Gastroesophageal sphincter (tissue), 4 donors: Measurements from ENCODE around the gene MOB3B. TPM values are rescaled to one million over a fixed set of nuclear protein-coding genes. Genes with fewer than 3 reads are reported as not detected.

ENCODE experiments used
- ATAC-seq: fragments of 150-250 bp; one replicate; pipeline ENCODE4 v1.9.1; 2016; ENCODE audit warnings: mild to moderate bottlenecking, moderate library complexity
- H3K27ac ChIP-seq, 4 donors: fragments of 200-600 bp; sonication (generic) in 3 of 4; 1 replicate in 3 of 4; 2 replicates in 1 of 4; pipeline ENCODE4 v1.5.1; 2016 to 2019
- H3K27me3 ChIP-seq: fragments of 200-600 bp; sonication (generic); one replicate; pipeline ENCODE4 v1.5.1; 2019
- H3K36me3 ChIP-seq, 2 donors: fragments of 200-600 bp; sonication (generic); one replicate each; pipeline ENCODE4 v1.5.1; 2019; ENCODE audit warnings: control low read depth in 1 of 2
- H3K4me1 ChIP-seq, 3 donors: fragments of 200-600 bp; sonication (generic); 1 replicate in 2 of 3; 2 replicates in 1 of 3; pipeline ENCODE4 v1.5.1; 2016 to 2019; ENCODE audit warnings: control low read depth in 2 of 3
- H3K4me3 ChIP-seq, 2 donors: fragments of 200-600 bp; sonication (generic); one replicate each; pipeline ENCODE4 v1.5.1; 2019; ENCODE audit warnings: mild to moderate bottlenecking in 1 of 2, moderate library complexity in 1 of 2
- H3K9me3 ChIP-seq, 3 donors: fragments of 200-600 bp; sonication (generic); one replicate each; pipeline ENCODE4 v1.5.1; 2017 to 2019; ENCODE audit warnings: control low read depth in 2 of 3
- EP300 ChIP-seq: sonication (generic); formaldehyde crosslinking; IDR thresholded peaks from one replicate; pipeline ENCODE4 v1.6.1; 2017; ENCODE audit warnings: antibody characterized with exemption, mild to moderate bottlenecking
- POLR2A ChIP-seq, 2 donors: fragments of 450-650 bp; IDR thresholded peaks; one replicate each; pipeline ENCODE4 v1.6.1; 2017; ENCODE audit warnings: antibody characterized with exemption in 2 of 2, mild to moderate bottlenecking in 2 of 2, moderate library complexity in 1 of 2
- POLR2AphosphoS5 ChIP-seq: sonication (generic); formaldehyde crosslinking; IDR thresholded peaks from one replicate; pipeline ENCODE4 v1.6.1; 2017; ENCODE audit warnings: antibody characterized with exemption
- WGBS, 2 donors: methylation state at CpG; one replicate each; pipeline ENCODE4 v1.1.5; 2018; ENCODE audit warnings: low coverage in 1 of 2; 5-methylcytosine and 5-hydroxymethylcytosine counted together
- total RNA-seq, 4 donors: library from RNA; depleted of rRNA; stranded (reverse); fragments of >200 nt; gene quantifications; one replicate each; pipeline ENCODE4 v1.1.0, GENCODE V29; 2016
- TF ChIP-seq, protein P1 (sequence below), 4 experiments: fragments of 200-600 bp in 2 of 4; fragments of 450-650 bp in 2 of 4; sonication (generic) in 1 of 4; IDR thresholded peaks; one replicate each; pipeline ENCODE4 v1.5.1; 2017 to 2019; ENCODE audit warnings: antibody characterized with exemption in 4 of 4, mild to moderate bottlenecking in 2 of 4, moderate library complexity in 2 of 4

The MOB3B gene
- total RNA-seq, 4 donors from 2014 or later, result 10.2 to 12.4 (median 11.6) TPM

- 82 to 88% methylated on average over 1 of the region's 1 CpG for WGBS, 2 donors
- Histone ChIP-seq H3K27ac (no peak overlapping the region), H3K9me3 (no peaks in the 10 kb centered on the region), H3K4me1 (peaks cover 0 to 76% (median 5%) of the 10 kb centered on the region in 3 donors), H3K4me3 (no peak overlapping the region), H3K27me3 (no peaks in the 10 kb centered on the region), H3K36me3 (no peaks in the 10 kb centered on the region)
- no peak for TF ChIP-seq EP300
- ATAC-seq, result no peak
These were observed 2.4 kb upstream of the MOB3B start for GRCh38 chr9:27532046-27532445.

DNA sequence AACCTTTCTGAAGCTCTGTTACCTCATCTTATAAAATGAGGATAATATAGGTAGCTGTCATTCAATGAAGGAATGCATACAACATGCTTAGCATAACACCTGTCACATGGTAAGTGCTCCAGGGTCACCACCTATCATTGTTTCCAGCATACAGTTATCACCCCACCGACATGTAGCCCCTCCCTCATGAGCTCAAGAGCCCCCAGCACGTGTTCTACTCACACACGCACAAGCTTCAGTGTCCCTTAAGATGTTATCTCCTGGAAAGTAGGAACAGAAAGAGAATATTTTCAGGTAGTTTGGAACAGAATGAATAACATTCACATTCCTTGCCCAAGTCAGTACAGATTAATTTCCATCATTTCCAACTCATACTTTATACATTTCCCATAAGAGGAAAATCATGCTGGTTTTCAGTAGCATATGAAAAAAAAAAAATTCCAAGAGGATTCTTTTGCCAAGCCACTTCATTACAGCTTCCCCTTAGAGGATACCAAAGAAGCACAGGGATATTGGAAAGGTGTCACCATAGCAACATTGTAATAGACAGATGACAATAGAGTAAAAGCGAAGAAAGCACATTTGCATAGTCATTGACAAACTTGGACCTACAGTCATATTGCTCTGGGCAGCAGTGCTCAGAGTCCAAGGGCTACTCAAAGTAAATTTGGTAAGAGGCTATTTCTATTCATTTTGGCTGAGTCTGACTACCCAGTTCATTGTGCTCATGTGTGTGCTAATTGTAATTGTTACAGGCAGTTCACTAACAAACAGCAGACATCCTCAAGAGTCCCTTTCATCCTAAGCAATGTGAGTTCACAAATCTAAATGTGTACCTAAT lies 1.5 kb upstream of the MOB3B start:
- Histone ChIP-seq H3K4me3 (no peak overlapping the region), H3K36me3 (no peaks in the 10 kb centered on the region), H3K27ac (no peak overlapping the region), H3K27me3 (no peaks in the 10 kb centered on the region), H3K9me3 (no peaks in the 10 kb centered on the region), H3K4me1 (peaks cover 0 to 69% (median 5%) of the 10 kb centered on the region in 3 donors)
- ATAC-seq, result no peak
- TF ChIP-seq, protein P1, sequence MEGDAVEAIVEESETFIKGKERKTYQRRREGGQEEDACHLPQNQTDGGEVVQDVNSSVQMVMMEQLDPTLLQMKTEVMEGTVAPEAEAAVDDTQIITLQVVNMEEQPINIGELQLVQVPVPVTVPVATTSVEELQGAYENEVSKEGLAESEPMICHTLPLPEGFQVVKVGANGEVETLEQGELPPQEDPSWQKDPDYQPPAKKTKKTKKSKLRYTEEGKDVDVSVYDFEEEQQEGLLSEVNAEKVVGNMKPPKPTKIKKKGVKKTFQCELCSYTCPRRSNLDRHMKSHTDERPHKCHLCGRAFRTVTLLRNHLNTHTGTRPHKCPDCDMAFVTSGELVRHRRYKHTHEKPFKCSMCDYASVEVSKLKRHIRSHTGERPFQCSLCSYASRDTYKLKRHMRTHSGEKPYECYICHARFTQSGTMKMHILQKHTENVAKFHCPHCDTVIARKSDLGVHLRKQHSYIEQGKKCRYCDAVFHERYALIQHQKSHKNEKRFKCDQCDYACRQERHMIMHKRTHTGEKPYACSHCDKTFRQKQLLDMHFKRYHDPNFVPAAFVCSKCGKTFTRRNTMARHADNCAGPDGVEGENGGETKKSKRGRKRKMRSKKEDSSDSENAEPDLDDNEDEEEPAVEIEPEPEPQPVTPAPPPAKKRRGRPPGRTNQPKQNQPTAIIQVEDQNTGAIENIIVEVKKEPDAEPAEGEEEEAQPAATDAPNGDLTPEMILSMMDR (IDR thresholded peaks at IDR 0.05), result no peak
- TF ChIP-seq POLR2AphosphoS5 (no peak), EP300 (no peak), POLR2A (IDR thresholded peaks at IDR 0.05) (no peak)
- 66 to 72% methylated on average over 4 of the region's 4 CpGs for WGBS, 2 donors

DNA sequence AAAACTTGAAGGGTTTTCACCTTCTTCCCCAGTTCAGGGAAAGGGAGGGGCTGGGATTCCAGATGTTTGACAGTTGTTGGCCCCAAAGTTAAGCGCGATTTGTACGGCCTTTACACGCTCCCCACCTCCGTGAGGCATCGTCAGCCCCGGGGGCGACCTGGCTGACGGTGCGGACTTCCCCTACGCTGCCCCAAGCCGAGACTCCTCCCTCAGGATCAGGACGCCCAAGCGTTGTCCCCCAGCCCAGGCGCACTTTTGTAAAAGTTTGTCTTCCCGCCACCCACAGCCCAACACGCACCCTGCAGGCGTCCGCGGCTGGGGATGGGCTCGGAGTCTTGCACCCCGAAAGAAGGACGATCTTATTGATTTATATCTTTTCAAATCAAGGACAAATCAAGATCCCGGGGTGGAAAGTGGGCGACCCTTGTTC lies 713 bp downstream of the MOB3B start:
- TF ChIP-seq POLR2A (IDR thresholded peaks at IDR 0.05), result peak; percentile 29 to 52
- TF ChIP-seq, protein P1 (IDR thresholded peaks at IDR 0.05), result peak in 2 of 4 experiments; percentile 21
- TF ChIP-seq EP300, result no peak
- TF ChIP-seq POLR2AphosphoS5, result peak; percentile 72

GRCh38 chr9:27528076-27528885 lies 1.3 kb downstream of the MOB3B start:
- H3K9me3 ChIP-seq, result no peaks in the 10 kb centered on the region
- no peaks in the 10 kb centered on the region for H3K36me3 ChIP-seq
- peak overlapping the region; percentile 81 for H3K4me3 ChIP-seq
- TF ChIP-seq, protein P1 (IDR thresholded peaks at IDR 0.05), result peak in 2 of 4 experiments; percentile 5 to 23
- TF ChIP-seq POLR2A (IDR thresholded peaks at IDR 0.05) (peak; percentile 53 to 58), POLR2AphosphoS5 (peak; percentile 89), EP300 (no peak)
- H3K27ac ChIP-seq, result peak overlapping the region; percentile 93 to 99 (median 95)
- peaks cover 0 to 42% (median 5%) of the 10 kb centered on the region in 3 donors for H3K4me1 ChIP-seq
- no peaks in the 10 kb centered on the region for H3K27me3 ChIP-seq
- 2 to 5% methylated on average over 7 of the region's 44 CpGs for WGBS, 2 donors
- peak; percentile 86 for ATAC-seq

More for the DNA sequence above, 713 bp downstream of the MOB3B start:
- peak overlapping the region; percentile 81 for H3K4me3 ChIP-seq
- no peaks in the 10 kb centered on the region for H3K27me3 ChIP-seq
- 0% methylated on average over 7 of the region's 25 CpGs; no CpG with 5 or more reads in 1 of the 2 donors for WGBS, 2 donors
- no peaks in the 10 kb centered on the region for H3K9me3 ChIP-seq
- no peaks in the 10 kb centered on the region for H3K36me3 ChIP-seq
- peak; percentile 70 for ATAC-seq
- H3K27ac ChIP-seq, result peak overlapping the region; percentile 93 to 99 (median 95)
- peaks cover 0 to 49% (median 5%) of the 10 kb centered on the region in 3 donors for H3K4me1 ChIP-seq

GRCh38 chr9:27527702-27528075 lies 1.9 kb downstream of the MOB3B start:
- WGBS, 2 donors, result 10 to 20% methylated on average over 2 to 3 of the region's 8 CpGs
- peak overlapping the region; percentile 81 for H3K4me3 ChIP-seq
- ATAC-seq, result no peak
- TF ChIP-seq, protein P1 (IDR thresholded peaks at IDR 0.05), result no peak
- TF ChIP-seq POLR2AphosphoS5, result no peak
- H3K36me3 ChIP-seq, result no peaks in the 10 kb centered on the region
- no peaks in the 10 kb centered on the region for H3K9me3 ChIP-seq
- no peaks in the 10 kb centered on the region for H3K27me3 ChIP-seq
- H3K27ac ChIP-seq, result peak overlapping the region; percentile 93 to 99 (median 95)
- peaks cover 0 to 36% (median 5%) of the 10 kb centered on the region in 3 donors for H3K4me1 ChIP-seq
